TTC549 (cell line): ENCODE results near the gene TTYH3.
"Not testable (repeated sequence)": the region's sequence is repeated elsewhere in the genome, so short reads cannot be mapped to it uniquely, and the experiment has no call there.

Experiments used
- FAIRE-seq: peaks from 2 replicates; lab custom pipeline; 2012; peaks lifted over from hg19 to GRCh38; lab: Jason Lieb, UNC

TTYH3 gene

GRCh38 chr7:2602406-2603043, 29.3 kb upstream of the TTYH3 start:
- no peak for FAIRE-seq

GRCh38 chr7:2603044-2603965, 28.5 kb upstream of the TTYH3 start:
- no peak for FAIRE-seq

- FAIRE-seq = no peak
Observed at GRCh38 chr7:2604608-2605174, 27.1 kb upstream of the TTYH3 start.

GRCh38 chr7:2605608-2606538, 25.9 kb upstream of the TTYH3 start:
- no peak for FAIRE-seq

GRCh38 chr7:2606539-2606936, 25.2 kb upstream of the TTYH3 start:
- no peak for FAIRE-seq

GRCh38 chr7:2607122-2607922, 24.5 kb upstream of the TTYH3 start:
- FAIRE-seq = no peak

GRCh38 chr7:2607923-2608904, 23.6 kb upstream of the TTYH3 start:
- no peak for FAIRE-seq

GRCh38 chr7:2608921-2609411, 22.8 kb upstream of the TTYH3 start:
- no peak for FAIRE-seq

GRCh38 chr7:2609646-2610045, 22.1 kb upstream of the TTYH3 start:
- FAIRE-seq = not testable (repeated sequence)

- no peak for FAIRE-seq
Observed at GRCh38 chr7:2610466-2610865, 21.3 kb upstream of the TTYH3 start.

GRCh38 chr7:2610898-2611297, 20.9 kb upstream of the TTYH3 start:
- FAIRE-seq = no peak

- FAIRE-seq = no peak
Observed at GRCh38 chr7:2611401-2611800, 20.4 kb upstream of the TTYH3 start.

GRCh38 chr7:2611922-2612321, 19.9 kb upstream of the TTYH3 start:
- FAIRE-seq = no peak

GRCh38 chr7:2612445-2613097, 19.2 kb upstream of the TTYH3 start:
- no peak for FAIRE-seq

- no peak for FAIRE-seq
Observed at GRCh38 chr7:2613098-2613930, 18.5 kb upstream of the TTYH3 start.

- FAIRE-seq = no peak
Observed at GRCh38 chr7:2613931-2614600, 17.7 kb upstream of the TTYH3 start.

- FAIRE-seq = no peak
Observed at GRCh38 chr7:2614631-2615330, 17.0 kb upstream of the TTYH3 start.
